ENCODE results near the gene PPRC1.
A peak's percentile ranks its signal among the peaks of the same experiment; 100 is the strongest.

The PPRC1 gene, protein sequence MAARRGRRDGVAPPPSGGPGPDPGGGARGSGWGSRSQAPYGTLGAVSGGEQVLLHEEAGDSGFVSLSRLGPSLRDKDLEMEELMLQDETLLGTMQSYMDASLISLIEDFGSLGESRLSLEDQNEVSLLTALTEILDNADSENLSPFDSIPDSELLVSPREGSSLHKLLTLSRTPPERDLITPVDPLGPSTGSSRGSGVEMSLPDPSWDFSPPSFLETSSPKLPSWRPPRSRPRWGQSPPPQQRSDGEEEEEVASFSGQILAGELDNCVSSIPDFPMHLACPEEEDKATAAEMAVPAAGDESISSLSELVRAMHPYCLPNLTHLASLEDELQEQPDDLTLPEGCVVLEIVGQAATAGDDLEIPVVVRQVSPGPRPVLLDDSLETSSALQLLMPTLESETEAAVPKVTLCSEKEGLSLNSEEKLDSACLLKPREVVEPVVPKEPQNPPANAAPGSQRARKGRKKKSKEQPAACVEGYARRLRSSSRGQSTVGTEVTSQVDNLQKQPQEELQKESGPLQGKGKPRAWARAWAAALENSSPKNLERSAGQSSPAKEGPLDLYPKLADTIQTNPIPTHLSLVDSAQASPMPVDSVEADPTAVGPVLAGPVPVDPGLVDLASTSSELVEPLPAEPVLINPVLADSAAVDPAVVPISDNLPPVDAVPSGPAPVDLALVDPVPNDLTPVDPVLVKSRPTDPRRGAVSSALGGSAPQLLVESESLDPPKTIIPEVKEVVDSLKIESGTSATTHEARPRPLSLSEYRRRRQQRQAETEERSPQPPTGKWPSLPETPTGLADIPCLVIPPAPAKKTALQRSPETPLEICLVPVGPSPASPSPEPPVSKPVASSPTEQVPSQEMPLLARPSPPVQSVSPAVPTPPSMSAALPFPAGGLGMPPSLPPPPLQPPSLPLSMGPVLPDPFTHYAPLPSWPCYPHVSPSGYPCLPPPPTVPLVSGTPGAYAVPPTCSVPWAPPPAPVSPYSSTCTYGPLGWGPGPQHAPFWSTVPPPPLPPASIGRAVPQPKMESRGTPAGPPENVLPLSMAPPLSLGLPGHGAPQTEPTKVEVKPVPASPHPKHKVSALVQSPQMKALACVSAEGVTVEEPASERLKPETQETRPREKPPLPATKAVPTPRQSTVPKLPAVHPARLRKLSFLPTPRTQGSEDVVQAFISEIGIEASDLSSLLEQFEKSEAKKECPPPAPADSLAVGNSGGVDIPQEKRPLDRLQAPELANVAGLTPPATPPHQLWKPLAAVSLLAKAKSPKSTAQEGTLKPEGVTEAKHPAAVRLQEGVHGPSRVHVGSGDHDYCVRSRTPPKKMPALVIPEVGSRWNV (N-terminal part only)

DNA sequence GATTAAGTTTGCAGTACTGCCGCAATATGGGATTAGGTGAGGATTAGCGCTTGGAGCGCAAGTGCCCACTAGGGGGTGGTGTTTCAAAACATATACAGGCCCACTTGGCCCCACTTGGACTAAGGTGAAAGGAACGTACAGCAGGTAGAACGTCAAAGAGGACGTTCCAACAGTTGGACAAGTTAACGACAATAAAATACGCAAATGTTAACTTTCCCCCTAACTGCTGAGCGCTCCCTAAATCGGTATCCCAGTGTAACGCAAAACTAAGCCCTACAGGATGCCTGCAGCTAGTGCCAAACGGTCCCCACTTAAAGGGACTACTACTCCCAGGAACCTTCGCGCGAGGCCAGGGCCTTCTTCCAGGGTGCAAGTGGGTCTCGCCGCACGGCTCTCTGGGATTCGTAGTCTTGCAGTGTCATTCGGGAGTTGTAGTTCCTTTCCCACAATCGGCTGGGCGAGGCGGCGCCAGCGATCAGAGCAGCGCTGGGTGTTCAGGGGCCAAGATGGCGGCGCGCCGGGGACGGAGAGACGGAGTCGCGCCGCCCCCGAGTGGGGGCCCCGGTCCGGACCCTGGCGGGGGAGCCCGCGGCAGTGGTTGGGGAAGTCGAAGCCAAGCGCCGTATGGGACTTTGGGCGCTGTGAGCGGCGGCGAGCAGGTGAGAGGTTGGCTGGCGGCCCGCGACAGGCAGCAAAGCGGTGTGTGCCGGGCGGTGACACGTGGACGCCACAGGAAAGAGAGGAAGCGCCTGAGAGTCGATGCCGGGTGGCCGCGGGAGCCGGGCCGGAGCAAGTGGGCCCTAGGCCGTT lies at the start of gene PPRC1:
PPRC1 (plus strand) TSS at position 478 of the 810 bp plus-strand sequence; CDS start at position 507, 29 bp downstream.
- DNase-seq = peak; percentile 94 to 98

DNA sequence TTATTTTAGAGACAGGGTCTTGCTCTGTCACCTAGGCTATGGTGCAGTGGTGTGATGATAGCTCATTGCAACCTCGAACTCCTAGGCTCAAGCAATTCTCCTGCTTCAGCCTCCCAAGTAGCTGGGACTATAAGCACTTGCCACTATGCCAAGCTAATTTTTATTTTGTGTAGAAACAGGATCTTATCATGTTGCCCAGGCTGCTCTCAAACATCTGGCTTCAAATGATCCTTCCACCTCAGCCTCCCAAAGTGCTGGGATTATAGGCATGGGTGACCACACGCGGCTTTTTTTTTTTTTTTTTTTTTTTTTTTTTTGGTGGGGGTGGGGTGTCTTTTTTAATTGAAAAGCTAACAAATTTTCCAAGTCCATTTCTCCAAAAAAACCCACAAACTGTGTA lies 49.3 kb upstream of the PPRC1 start:
- DNase-seq = no peak

DNA sequence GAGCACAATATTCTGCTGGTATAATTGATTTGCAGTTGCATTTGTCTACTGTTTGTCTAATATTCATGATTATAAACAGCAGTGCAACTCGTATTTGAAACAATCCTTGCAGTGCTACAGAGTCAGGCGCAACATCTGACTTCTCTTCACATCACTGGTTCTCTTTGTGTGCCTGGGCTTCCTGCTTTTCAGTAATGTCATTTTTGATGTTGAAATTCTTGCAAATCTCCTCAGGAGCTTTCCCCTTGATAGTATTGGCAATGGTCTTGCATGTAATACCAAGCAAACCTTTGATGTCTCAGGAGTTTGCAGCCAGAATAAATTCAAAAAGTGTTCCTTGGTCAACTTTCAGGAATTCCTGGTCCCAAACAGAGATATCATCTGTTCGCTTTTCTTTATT lies 47.5 kb upstream of the PPRC1 start:
- DNase-seq = no peak

DNA sequence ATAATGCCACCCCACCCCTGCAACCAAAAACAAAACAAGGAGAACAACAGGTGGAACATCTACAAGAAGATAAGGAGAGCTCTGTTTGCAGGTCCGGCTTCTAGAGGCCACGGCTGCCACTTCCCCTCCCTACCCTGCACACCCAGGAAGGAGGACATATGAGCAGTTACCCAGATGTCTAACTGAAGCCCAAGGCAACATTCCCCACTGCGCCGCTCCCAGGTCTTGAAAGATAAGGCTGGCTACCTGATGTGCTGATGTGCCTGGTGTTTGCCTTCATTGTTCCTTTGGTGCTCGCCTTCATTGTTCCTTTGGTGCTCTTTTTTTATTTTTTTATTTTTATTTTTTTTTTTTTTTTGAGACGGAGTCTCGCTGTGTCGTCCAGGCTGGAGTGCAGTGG lies 46.6 kb upstream of the PPRC1 start:
- no peak for DNase-seq

DNA sequence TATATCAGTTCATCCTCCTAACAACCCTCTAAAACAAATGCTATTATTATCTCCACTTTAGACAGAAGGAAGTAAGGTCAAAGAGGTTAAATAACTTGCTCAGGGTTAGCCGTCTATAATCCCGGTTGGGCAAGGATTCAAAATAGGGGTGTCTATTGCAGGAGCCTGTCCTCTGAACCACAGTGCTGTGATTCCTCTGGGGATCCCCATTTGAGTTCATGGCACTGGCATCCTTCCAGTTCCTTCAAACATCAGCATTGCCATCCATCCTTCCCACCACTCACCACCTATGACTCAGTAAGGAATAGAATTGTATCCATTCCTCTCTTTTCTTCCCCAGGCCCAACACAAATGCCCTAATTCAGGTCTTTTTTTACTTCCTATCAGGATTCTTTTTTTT lies 42.1 kb upstream of the PPRC1 start:
- DNase-seq = no peak

DNA sequence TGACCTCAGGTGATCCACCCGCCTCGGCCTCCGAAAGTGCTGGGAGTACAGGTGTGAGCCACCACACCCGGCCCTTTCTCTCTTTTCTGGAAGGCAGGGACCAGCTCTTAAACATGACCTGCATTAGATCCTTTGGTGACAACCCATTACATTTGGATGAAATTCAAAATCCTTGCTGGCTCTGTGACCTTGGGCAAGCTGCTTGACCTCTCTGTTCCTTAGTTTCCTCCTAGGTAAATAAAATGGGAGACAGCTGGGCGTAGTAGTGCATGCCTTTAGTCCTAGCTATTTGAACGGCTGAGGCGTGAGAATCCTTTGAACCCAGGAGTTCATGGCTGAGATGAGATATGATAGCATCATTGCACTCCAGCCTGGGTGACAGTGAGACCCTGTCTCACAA lies 36.4 kb upstream of the PPRC1 start:
- DNase-seq = no peak

DNA sequence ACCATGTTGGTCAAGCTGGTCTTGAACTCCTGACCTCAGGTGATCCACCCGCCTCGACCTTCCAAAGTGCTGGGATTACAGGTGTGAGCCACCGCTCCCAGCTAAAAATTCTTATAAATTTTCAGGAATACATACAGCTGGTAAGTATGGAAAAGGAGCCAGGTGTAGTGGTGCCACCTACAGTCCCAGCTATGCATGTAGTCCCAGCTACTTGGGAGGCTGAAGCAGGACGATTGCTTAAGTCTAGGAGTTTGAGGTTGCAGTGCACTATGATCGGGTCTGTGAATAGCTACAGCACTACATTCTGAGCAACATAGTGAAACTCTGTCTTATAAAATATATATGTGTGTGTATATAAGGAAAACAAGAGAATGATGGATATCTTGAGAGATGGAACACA lies 31.7 kb upstream of the PPRC1 start:
- DNase-seq = peak in 1 of 2 experiments; percentile 8

DNA sequence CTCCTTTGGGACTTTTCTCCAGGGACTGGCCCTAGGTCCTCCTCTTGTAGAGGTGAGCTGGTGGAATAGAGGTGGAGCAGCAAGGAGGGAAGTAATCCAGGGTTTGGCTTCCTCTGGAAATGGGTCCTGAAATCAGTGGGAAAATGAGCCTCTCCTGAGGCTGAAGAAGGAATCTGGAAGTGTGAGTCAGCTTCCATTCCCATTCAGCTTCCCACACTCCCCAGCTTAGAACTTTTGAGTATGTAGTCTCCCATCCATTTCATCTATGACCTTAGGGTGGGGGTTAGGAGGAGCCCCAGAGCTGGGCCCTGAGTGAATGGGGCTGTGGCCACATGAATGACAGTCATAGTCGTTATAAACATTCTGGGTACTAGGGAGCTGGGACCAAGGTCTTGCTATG lies 30.4 kb upstream of the PPRC1 start:
- no peak for DNase-seq

DNA sequence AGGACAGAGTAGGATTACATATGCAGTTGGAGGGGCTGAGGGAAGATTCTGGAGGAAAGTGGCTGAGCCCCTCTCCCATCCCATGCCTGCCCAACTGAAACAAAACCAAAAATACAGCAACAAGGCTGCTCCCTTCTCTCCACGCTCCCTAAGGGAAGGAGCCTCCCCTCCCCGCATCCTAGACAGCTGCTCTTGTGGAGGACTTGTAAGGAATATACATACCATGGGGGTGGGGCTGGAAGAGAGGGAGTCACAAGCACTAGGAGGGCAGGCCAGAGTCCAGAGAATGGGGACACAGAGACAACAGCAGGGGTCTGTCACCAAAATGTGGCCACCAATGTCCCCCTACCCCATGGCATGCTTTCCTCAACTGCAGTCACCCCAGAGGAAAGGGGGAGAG lies 25.8 kb upstream of the PPRC1 start:
- no peak for DNase-seq

DNA sequence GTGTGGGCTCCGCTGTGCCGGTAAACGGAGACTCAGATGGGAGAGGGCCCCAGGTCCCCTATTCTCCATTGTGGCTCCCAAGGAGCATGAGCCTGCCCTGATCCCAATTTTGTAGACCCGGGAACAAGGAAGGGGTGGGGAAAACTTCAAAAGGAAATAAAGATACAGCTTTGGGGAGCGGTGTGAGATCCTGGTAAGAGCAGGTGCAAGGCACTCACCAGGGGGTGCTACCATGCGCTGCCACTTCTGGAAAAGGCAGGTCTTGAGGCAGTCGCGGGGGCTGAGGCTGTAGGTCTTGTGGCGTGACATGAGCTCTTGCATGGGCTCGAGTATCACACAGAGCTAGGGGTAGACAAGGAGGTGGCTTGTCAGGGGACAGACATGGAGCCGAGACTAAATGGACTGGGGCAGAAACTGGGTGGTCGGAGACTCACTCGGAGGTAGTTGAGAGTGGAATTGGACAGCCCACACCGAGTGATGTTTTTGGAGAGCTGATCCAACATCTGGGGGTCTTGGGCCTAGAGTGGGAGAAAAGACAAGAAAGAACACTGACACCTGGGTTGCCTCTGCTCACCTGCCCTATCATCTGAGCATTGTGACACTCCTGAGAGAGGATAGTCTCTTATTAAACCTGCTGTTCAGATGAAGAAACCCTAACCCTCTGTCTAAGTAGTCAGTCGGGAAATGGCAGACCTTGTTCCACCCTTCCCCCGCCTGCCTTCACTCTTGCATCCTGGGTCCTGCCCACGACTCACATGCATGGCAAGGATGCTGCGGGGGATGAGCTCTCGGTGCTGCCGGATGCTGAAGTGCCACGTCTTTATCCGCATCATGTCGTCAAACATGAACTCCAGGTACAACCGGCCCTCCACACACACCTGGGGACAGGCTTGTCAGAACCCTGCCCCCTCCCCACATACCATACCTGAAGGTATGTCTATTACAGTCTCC lies 23.4 kb upstream of the PPRC1 start:
- DNase-seq = no peak

DNA sequence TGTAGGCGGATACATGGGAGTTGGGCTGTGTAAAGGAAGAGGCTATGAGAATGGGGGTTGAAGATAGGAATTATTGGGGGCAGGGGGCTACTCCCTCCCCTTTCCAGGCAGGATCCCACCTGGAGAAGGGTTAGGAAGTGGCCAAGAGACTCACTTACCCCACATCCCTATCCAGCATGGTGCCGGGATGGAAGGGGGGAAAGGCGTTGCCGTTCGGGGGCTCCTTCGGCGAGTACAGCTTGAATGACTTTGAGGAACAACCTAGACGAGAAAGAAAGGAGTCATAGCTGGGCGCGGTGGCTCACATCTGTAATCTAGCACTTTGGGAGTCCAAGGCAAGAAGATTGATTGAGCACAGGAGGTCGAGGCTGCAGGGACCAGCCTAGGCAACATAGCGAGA lies 21.6 kb upstream of the PPRC1 start:
- DNase-seq = no peak

DNA sequence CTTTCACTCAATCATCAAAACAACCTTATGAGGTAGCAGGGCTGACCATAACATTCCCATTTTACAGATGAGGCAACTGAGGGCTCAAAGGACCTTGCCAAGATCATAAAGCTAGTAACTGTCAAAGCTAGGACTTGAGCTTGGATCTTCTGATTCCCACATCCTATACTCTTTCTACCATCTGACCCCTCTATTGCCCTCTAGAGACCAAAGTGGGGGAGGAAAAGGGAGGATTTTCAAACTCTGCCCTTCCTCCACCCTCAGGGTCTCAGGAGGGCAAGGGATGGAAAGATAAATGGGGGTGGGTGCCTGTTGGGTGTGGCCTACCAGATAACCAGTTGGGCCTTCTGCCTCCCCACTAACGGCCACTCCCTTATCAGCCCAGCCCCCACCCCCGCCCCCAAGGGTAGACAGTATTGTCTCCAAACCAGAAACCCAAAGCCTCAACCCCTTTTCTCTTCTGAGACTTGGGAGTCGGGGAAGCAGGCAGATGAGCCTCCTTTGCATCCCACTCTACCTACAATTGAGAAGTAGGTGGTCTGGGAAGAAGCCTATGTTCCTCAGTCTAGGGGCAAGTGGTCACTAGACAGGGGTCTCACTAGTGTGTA lies 20.5 kb upstream of the PPRC1 start:
- DNase-seq = no peak

DNA sequence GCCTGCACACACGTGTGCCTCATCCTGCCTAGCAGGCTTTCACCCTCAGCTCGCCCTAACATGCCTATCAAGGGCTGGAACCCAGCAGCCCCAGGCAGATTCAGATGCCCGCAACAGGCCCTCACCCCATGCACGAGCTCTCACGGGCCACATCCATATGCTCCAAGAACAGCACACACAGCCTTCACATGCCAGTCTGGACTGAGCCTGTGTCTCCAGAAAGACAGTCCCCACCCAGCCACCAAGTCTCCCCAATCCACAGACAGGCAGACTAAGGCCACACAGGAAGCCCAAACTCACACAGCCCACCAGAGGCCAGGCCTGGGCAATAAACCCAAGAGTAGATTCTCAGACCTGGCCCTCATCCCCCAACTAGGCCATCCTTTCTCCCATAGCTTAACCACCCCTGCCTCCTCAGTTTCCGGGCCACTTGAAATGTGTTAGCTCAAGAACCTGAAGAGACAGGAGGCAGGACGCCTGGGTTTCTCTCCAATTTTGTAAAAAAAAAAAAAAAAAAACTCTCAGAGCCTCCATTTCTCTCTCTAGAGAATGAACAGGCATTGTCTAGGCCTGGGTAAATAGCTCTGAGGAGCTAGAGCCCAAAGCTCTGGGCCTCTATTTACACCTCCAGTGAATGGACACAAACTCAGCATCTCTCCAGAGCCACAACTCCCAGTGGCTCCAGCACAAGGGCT lies 19.4 kb upstream of the PPRC1 start:
- DNase-seq = no peak

DNA sequence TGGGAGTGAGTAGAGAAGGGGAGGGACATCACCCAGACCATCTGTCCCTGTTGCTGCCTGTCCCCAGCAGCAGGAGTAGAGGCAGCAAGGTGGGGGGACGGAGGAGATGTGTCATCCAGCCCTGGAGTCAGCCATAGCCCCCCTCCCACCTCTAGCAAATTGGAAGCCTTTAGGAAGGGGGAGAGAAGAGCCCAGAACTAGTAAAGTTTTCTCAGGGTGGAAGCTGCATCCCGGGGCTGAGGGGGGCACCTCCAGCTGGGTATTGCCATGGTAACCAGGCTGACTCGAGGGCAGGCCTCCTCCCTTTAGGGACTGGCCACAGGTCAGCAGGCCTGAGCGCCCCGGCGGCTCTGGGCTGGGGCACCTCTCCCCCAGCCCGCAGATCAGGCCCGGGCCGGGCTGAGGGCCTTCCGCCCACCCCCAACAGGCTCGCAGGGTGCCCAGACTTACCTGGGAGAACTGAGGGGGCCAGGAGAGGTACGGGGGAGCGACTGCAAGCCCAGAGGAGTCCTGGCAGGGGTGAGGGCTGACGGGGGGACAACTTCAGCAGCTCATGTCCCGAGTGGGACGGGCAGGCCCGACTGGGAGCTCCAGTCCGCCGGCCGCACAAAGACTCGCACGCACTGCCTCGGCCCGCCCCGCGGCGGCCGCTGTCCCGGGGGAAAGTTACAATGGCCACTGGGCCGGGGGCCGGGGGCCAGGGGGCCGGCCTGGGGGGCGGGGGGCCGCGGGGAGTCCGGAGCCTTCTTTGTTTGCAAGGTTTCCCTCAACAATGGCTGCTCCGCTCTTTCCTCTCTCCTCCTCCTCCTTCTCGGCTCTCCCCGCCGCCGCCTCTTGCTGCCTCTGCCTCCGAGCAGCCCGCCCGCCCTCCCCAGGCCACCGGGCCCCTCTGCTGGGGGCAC lies 18.6 kb upstream of the PPRC1 start:
- DNase-seq = no peak

DNA sequence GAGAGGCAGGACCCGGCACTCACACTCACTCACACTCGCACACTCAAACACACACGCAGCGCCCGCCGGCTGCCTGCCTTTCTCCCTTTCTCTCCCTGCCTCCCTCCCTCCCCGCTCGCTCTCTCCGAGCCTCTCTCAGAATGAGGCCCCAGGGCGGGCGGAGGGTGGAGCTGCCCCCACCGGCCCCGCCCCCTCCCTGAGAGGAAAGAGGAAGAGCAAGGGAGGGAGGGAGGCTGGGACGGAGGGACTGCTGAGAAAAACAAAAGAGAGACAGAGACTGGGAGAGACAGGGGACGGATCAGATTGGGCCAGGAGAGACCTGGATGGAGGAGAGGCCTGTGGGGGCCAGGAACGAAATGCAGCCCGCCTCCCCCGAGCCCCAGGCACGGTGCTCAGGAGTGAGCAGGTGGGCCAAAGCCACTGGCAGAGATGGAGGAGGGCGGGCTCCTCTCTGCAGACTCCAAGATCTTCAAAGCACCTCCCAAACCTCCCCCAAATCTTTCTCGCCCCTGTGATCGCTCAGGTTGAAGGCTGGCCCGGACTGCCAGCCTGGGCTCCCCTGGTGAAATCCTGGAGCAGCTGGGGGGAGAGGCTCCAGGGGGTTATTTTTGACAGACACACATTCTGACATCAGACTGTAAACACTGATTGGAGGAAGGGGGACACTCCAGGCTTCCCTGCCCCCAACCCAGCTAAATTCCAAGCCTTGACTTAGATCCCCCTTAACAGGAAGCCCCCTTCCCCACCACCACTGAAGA lies 17.8 kb upstream of the PPRC1 start:
- peak; percentile 52 to 66 for DNase-seq

DNA sequence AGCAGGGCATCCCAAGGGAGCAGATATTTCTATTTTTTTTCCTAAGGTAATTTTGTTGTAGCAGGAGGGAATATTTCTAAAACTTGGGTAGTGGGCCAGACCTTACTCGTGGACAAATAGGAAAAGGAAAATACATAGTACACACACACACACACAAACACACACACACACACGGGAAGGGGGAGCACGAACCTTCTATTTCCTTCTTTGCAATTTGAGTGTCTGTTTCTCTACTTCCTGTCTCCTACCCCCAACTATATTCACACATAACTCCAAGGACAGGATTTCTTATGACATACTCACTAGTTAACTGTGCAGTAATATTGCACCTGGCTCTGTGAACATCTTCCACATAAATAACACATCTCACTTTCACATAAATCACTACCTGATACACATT lies 17.1 kb upstream of the PPRC1 start:
- DNase-seq = peak in 1 of 2 experiments; percentile 10

DNA sequence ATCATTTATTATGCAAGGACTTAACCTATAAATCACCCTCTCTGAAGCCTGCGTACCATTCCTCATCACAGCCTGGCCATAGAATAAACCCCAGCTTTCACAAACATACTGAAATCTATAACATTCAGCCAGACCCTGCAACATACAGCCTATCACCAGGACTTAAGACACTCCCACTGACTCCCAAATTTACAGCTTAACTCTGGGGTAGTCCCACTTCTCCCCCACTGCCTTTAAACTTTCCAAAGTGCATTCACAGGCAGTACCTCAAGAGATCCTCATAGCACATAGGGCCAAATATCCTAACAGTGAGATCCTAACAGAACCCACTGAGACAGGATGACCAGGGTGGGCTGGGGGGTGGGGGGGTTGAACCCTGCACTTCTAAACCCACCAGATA lies 16.2 kb upstream of the PPRC1 start:
- no peak for DNase-seq

Measured in SW 1271 (cell line).